AG10803 (cell line): Measurements from ENCODE around the gene LMO7.

ENCODE experiments used
- DNase-seq: peaks from one replicate; pipeline ENCODE4 v3.0.0; 2010; ENCODE audit warnings: low read depth
- H3K4me3 ChIP-seq: 2 replicates; pipeline ENCODE4 v1.5.1; 2011; ENCODE audit warnings: mild to moderate bottlenecking, low read length, control low read depth
- TF ChIP-seq, protein P1 (sequence below): conservative IDR thresholded peaks from 2 replicates; pipeline ENCODE4 v1.5.1; 2011; ENCODE audit warnings: mild to moderate bottlenecking, low read length, control low read depth, inconsistent platforms

LMO7 gene

DNA sequence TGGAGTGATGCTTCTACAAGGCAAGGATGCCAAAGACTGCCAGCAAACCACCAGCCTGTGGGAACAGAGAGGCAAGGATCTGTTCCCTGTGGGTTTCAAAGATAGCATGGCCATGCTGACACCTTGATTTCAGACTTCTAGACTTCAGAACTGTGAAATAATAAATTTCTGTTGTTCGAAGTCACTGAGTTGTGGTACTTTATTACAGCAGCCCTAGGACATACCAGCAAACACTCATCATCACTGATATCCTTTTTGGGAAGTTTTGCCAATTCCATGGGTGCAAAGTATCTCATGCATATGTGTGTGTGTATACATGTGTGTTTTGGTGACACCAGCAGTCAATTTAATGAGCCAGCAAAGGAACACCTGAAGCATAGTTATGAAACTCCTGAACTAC is 21.0 kb downstream of the LMO7 start:
- TF ChIP-seq, protein P1, sequence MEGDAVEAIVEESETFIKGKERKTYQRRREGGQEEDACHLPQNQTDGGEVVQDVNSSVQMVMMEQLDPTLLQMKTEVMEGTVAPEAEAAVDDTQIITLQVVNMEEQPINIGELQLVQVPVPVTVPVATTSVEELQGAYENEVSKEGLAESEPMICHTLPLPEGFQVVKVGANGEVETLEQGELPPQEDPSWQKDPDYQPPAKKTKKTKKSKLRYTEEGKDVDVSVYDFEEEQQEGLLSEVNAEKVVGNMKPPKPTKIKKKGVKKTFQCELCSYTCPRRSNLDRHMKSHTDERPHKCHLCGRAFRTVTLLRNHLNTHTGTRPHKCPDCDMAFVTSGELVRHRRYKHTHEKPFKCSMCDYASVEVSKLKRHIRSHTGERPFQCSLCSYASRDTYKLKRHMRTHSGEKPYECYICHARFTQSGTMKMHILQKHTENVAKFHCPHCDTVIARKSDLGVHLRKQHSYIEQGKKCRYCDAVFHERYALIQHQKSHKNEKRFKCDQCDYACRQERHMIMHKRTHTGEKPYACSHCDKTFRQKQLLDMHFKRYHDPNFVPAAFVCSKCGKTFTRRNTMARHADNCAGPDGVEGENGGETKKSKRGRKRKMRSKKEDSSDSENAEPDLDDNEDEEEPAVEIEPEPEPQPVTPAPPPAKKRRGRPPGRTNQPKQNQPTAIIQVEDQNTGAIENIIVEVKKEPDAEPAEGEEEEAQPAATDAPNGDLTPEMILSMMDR, result no peak
- no peak overlapping the region for H3K4me3 ChIP-seq
- DNase-seq, result no peak

DNA sequence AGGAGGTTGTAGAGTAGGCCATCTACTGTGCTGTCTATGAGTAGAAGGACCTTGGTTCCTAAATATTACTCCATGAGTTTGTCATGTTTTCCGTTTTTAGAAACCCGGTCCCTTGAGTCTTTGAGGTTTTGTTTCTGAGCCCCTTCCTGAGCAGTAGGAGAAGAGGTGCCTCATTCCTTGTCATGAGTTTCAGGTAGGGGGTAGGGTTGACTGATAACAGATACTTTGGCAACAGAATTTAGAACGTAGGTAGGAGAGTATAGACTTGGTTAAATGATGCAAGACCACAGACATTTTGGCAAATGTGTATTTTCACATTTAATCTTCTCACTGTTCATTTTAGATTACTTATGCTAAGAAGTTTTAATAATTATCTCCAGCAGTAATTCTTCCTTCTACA is 24.6 kb downstream of the LMO7 start:
- no peak overlapping the region for H3K4me3 ChIP-seq
- DNase-seq, result no peak

DNA sequence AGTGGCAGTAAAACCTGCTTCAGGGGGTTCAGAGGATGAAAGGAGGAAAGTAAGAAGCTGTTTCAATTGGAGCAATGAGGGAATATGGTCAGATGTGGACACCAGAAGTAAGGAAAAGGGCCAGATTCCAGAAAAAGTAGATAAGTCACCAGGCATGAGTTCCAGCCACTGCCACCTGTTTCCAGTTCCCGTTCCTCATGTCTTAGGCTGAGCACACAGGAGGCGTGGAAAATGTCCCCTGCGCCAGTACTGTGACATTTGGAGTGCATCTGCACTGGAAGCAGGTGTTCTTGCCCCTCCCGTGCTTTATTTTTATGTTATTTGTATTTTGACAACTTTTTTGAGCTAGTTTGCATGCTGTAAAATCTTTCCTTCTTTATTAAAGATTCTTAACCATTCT is 25.3 kb downstream of the LMO7 start:
- DNase-seq, result no peak
- TF ChIP-seq, protein P1, result no peak
- H3K4me3 ChIP-seq, result no peak overlapping the region

More for the DNA sequence above, 24.6 kb downstream of the LMO7 start:
- TF ChIP-seq, protein P1, result no peak

- TF ChIP-seq, protein P1, result no peak
- DNase-seq, result peak; percentile 63
- no peak overlapping the region for H3K4me3 ChIP-seq
Measured at GRCh38 chr13:75666646-75667351, 30.7 kb downstream of the LMO7 start.

GRCh38 chr13:75669706-75670105 is 33.6 kb downstream of the LMO7 start:
- no peak overlapping the region for H3K4me3 ChIP-seq
- DNase-seq, result no peak
- TF ChIP-seq, protein P1, result no peak

- H3K4me3 ChIP-seq, result no peak overlapping the region
- no peak for DNase-seq
- TF ChIP-seq, protein P1, result no peak
Measured at GRCh38 chr13:75670496-75670895, 34.4 kb downstream of the LMO7 start.

DNA sequence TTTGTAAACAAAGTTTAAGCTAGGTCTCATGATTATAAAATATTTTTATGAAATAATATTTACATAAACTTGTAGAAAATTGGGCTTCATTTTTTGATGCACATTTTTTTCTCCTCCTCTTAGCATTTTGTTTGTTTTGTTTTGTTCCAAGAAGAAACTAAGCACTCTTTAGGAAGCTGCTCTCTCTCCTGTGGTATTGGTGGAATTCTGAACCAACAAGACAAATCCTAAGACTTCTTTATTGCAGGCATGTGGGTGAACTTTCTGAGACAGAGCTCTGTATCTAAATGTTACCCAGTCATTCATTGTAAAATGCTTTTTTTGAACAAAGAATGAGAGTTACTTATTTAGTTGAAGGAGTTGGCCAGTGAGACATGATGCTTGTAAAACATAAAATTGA is 39.3 kb downstream of the LMO7 start:
- TF ChIP-seq, protein P1, result no peak
- no peak overlapping the region for H3K4me3 ChIP-seq
- DNase-seq, result peak; percentile 55
